ENCODE measurements around the gene TRPM5.

Gene TRPM5

GRCh38 chr11:2421226-2421994 lies 22.9 kb downstream of the TRPM5 start:
- DNase-seq (ENCODE audit: low read depth, low spot score): no peak

- DNase-seq (ENCODE audit: low read depth, low spot score): peak; percentile 49
Measured at GRCh38 chr11:2420502-2421225, 23.6 kb downstream of the TRPM5 start.

GRCh38 chr11:2419638-2420501 lies 24.4 kb downstream of the TRPM5 start:
- peak; percentile 18 for DNase-seq (ENCODE audit: low read depth, low spot score)

GRCh38 chr11:2418693-2419360 lies 25.5 kb downstream of the TRPM5 start:
- DNase-seq (ENCODE audit: low read depth, low spot score): no peak

GRCh38 chr11:2417856-2418692 lies 26.2 kb downstream of the TRPM5 start:
- DNase-seq (ENCODE audit: low read depth, low spot score): no peak

GRCh38 chr11:2416765-2417164 lies 27.5 kb downstream of the TRPM5 start:
- DNase-seq (ENCODE audit: low read depth, low spot score): no peak

- DNase-seq (ENCODE audit: low read depth, low spot score): no peak
Measured at GRCh38 chr11:2415601-2416380, 28.5 kb downstream of the TRPM5 start.

GRCh38 chr11:2415171-2415570 lies 29.1 kb downstream of the TRPM5 start:
- DNase-seq (ENCODE audit: low read depth, low spot score): no peak

GRCh38 chr11:2414616-2415015 lies 29.7 kb downstream of the TRPM5 start:
- no peak for DNase-seq (ENCODE audit: low read depth, low spot score)

GRCh38 chr11:2413742-2414579 lies 30.4 kb downstream of the TRPM5 start:
- DNase-seq (ENCODE audit: low read depth, low spot score): no peak

- DNase-seq (ENCODE audit: low read depth, low spot score): no peak
Measured at GRCh38 chr11:2412323-2412722, 32.0 kb downstream of the TRPM5 start.

- DNase-seq (ENCODE audit: low read depth, low spot score): no peak
Measured at GRCh38 chr11:2411446-2412305, 32.6 kb downstream of the TRPM5 start.

GRCh38 chr11:2410616-2411015 lies 33.7 kb downstream of the TRPM5 start:
- no peak for DNase-seq (ENCODE audit: low read depth, low spot score)

- DNase-seq (ENCODE audit: low read depth, low spot score): no peak
Measured at GRCh38 chr11:2409611-2410468, 34.5 kb downstream of the TRPM5 start.

GRCh38 chr11:2409126-2409525 lies 35.2 kb downstream of the TRPM5 start:
- DNase-seq (ENCODE audit: low read depth, low spot score): no peak

- no peak for DNase-seq (ENCODE audit: low read depth, low spot score)
Measured at GRCh38 chr11:2408671-2409070, 35.6 kb downstream of the TRPM5 start.

- DNase-seq (ENCODE audit: low read depth, low spot score): no peak
Measured at GRCh38 chr11:2406878-2407410, 37.4 kb downstream of the TRPM5 start.
